Sigmoid colon (tissue), 7 donors: ENCODE measurements around the gene FMNL2. TPM values are rescaled to one million over a fixed set of nuclear protein-coding genes. Genes with fewer than 3 reads are reported as not detected.
A peak's percentile ranks its signal among the peaks of the same experiment; 100 is the strongest.

Experiments used
- DNase-seq: peaks from one replicate; pipeline ENCODE4 v3.0.0-alpha.2; 2019
- H3K27ac ChIP-seq, 4 donors: fragments of 200-600 bp; sonication (generic); one replicate each; pipeline ENCODE4 v1.5.1; 2016 to 2019; ENCODE audit warnings: mild to moderate bottlenecking in 1 of 4
- H3K27me3 ChIP-seq, 3 donors: fragments of 200-600 bp; sonication (generic); one replicate each; pipeline ENCODE4 v1.5.1; 2019; ENCODE audit warnings: mild to moderate bottlenecking in 1 of 3
- H3K36me3 ChIP-seq, 4 donors: fragments of 200-600 bp; sonication (generic); one replicate each; pipeline ENCODE4 v1.5.1; 2016 to 2019
- H3K4me1 ChIP-seq, 4 donors: fragments of 200-600 bp; sonication (generic); one replicate each; pipeline ENCODE4 v1.5.1; 2017 to 2019
- H3K4me3 ChIP-seq, 4 donors: fragments of 200-600 bp; sonication (generic); one replicate each; pipeline ENCODE4 v1.5.1; 2017 to 2019; ENCODE audit warnings: mild to moderate bottlenecking in 2 of 4, moderate library complexity in 1 of 4
- H3K9me3 ChIP-seq, 4 donors: fragments of 200-600 bp in 3 of 4; sonication (generic) in 3 of 4; one replicate each; pipeline versions ENCODE4 v1.5.1 to v1.6.1; 2013 to 2019
- EP300 ChIP-seq, 4 donors: sonication (generic); formaldehyde crosslinking; IDR thresholded peaks; one replicate each; pipeline ENCODE4 v1.6.1; 2017; ENCODE audit warnings: antibody characterized with exemption in 4 of 4
- POLR2A ChIP-seq, 2 donors: fragments of 450-650 bp; IDR thresholded peaks; one replicate each; pipeline ENCODE4 v1.6.1; 2016; ENCODE audit warnings: antibody characterized with exemption in 2 of 2, mild to moderate bottlenecking in 2 of 2, moderate library complexity in 2 of 2
- POLR2AphosphoS5 ChIP-seq, 4 donors: sonication (generic); formaldehyde crosslinking; IDR thresholded peaks; one replicate each; pipeline ENCODE4 v1.6.1; 2017; ENCODE audit warnings: antibody characterized with exemption in 4 of 4
- WGBS, 2 donors: extraction: QIAGEN DNeasy Blood & Tissue Kit; methylation state at CpG; one replicate each; pipeline ENCODE4 v1.1.7; 2013; 5-methylcytosine and 5-hydroxymethylcytosine counted together
- intact Hi-C: fragments of 100-400 bp; cut with DNase I; formaldehyde crosslinking; loops from one replicate; pipeline ENCODE4 v1.15.1; 2023
- polyA plus RNA-seq, 3 donors: library from polyadenylated mRNA; stranded (reverse); fragments of 200-250 nt; gene quantifications; one replicate each; pipeline ENCODE4 v1.2.3, GENCODE V29; 2013
- total RNA-seq, 4 donors: library from RNA; depleted of rRNA; stranded (reverse); fragments of >200 nt; gene quantifications; one replicate each; pipeline ENCODE4 v1.1.0, GENCODE V29; 2016
- TF ChIP-seq, protein P1 (sequence below), 4 experiments: fragments of 450-650 bp in 3 of 4; fragments of 200-600 bp in 1 of 4; IDR thresholded peaks; one replicate each; pipeline ENCODE4 v1.5.1; 2016 to 2019; ENCODE audit warnings: antibody characterized with exemption in 4 of 4, mild to moderate bottlenecking in 3 of 4, moderate library complexity in 2 of 4
- donor health status: healthy with polysubstance abuse.
- donor health status: Bipolar disorder and iron deficiency.
- donor health status: healthy.

The FMNL2 gene
- total and polyA plus RNA-seq, 7 donors, result 9.4 to 30.5 (median 17.8) TPM

DNA sequence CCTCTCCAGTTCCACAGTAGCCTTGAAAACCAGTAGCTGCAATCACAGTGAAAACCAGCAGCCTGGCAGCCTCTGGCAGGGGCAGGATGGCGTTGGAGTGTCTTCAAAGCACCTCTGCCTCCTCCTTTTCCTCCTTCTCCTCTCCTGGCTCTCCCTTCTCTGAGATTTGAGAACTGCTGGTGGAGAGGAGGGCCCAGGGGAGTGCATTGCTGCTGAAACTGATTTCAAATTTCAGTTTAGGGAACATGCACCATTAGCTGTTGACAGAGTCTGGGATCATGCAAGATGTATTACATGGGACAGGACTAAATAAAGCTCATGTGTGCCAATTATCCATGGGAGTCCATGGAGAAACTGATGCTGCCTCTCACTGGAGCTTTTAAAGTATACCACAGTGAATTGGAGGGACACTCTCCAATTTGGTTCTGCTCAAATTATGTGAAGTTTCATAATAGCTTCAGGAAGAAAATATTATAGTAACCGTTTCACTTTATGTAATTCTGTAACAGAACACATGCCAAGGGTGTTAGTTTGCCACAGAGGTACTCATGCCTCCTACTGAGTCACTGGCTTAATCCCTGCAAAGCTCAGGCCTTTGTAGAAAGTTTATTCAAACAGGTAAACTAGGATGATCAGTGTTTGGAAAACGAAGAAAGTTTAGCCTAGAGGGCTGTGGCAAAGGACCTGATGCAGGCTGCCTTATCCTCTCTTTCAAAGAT, 236.2 kb downstream of the FMNL2 start:
- no peak for DNase-seq
- no peaks in the 10 kb centered on the region for H3K4me1 ChIP-seq
- no peak overlapping the region for H3K4me3 ChIP-seq
- H3K36me3 ChIP-seq, result no peaks in the 10 kb centered on the region
- intact Hi-C loops, result no loop called here
- 65 to 74% methylated on average over 3 of the region's 3 CpGs for WGBS, 2 donors
- TF ChIP-seq POLR2A (IDR thresholded peaks at IDR 0.05) (no peak), EP300 (IDR thresholded peaks at IDR 0.05) (no peak), POLR2AphosphoS5 (IDR thresholded peaks at IDR 0.05) (no peak)
- TF ChIP-seq, protein P1, sequence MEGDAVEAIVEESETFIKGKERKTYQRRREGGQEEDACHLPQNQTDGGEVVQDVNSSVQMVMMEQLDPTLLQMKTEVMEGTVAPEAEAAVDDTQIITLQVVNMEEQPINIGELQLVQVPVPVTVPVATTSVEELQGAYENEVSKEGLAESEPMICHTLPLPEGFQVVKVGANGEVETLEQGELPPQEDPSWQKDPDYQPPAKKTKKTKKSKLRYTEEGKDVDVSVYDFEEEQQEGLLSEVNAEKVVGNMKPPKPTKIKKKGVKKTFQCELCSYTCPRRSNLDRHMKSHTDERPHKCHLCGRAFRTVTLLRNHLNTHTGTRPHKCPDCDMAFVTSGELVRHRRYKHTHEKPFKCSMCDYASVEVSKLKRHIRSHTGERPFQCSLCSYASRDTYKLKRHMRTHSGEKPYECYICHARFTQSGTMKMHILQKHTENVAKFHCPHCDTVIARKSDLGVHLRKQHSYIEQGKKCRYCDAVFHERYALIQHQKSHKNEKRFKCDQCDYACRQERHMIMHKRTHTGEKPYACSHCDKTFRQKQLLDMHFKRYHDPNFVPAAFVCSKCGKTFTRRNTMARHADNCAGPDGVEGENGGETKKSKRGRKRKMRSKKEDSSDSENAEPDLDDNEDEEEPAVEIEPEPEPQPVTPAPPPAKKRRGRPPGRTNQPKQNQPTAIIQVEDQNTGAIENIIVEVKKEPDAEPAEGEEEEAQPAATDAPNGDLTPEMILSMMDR (IDR thresholded peaks at IDR 0.05), result no peak
- no peak overlapping the region for H3K27ac ChIP-seq
- no peaks in the 10 kb centered on the region for H3K9me3 ChIP-seq
- H3K27me3 ChIP-seq, result no peaks in the 10 kb centered on the region

DNA sequence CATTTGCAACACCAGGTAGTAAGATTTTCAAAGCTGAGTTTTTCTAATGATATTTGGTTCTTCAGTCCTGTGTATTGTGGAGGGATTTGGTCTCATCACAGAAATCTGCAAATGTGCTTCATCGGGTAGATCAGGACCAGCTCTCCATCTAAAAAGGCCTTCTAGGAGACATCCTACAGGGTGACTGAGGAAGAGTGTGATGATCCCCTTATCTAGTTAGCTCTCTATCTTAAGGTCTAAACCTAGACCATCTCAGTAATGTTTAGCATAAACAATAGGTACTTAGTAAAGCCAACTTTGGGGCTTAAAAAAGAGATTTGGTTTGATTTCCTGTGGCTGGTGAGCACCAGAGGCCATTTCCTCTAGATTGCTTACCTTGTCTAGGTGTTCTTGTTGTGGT, 237.1 kb downstream of the FMNL2 start:
- Histone ChIP-seq H3K4me1 (no peaks in the 10 kb centered on the region), H3K27ac (no peak overlapping the region), H3K27me3 (no peaks in the 10 kb centered on the region), H3K4me3 (no peak overlapping the region), H3K36me3 (no peaks in the 10 kb centered on the region), H3K9me3 (no peaks in the 10 kb centered on the region)
- TF ChIP-seq POLR2A (IDR thresholded peaks at IDR 0.05) (no peak), POLR2AphosphoS5 (IDR thresholded peaks at IDR 0.05) (no peak), EP300 (IDR thresholded peaks at IDR 0.05) (no peak)
- TF ChIP-seq, protein P1 (IDR thresholded peaks at IDR 0.05), result no peak
- DNase-seq, result no peak
- 100% methylated on average over 1 of the region's 1 CpG for WGBS, 2 donors
- intact Hi-C loops, result no loop called here

DNA sequence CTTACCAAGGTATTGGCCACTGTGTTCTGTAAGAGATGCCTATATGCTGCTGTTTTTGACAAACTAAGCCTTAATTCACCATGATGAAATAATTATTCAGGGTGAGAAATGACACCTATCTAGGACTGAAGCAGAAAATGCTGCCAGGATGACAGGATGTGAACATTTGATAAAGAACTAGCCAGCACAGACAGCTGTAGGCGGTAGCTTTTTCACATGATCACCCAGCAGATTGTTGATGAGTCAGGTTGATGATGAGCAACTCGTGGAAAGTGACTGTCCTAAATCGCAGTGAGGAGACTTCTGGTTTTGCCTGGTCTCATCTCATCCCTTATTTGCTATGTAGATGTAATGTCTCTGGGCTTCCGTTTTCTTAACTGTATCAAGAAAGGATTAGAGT, 238.2 kb downstream of the FMNL2 start:
- WGBS, 2 donors, result 67 to 70% methylated on average over 4 of the region's 4 CpGs
- H3K4me1 ChIP-seq, result peaks cover 0 to 4% (median 2%) of the 10 kb centered on the region in 4 donors
- H3K9me3 ChIP-seq, result no peaks in the 10 kb centered on the region
- no peak overlapping the region for H3K27ac ChIP-seq
- peak in 1 of 4 donors; percentile 14 for TF ChIP-seq EP300 (IDR thresholded peaks at IDR 0.05)
- TF ChIP-seq, protein P1 (IDR thresholded peaks at IDR 0.05), result no peak
- TF ChIP-seq POLR2AphosphoS5 (IDR thresholded peaks at IDR 0.05), result no peak
- no peaks in the 10 kb centered on the region for H3K27me3 ChIP-seq
- DNase-seq, result no peak
- no peaks in the 10 kb centered on the region for H3K36me3 ChIP-seq
- H3K4me3 ChIP-seq, result no peak overlapping the region
- intact Hi-C loops, result no loop called here

DNA sequence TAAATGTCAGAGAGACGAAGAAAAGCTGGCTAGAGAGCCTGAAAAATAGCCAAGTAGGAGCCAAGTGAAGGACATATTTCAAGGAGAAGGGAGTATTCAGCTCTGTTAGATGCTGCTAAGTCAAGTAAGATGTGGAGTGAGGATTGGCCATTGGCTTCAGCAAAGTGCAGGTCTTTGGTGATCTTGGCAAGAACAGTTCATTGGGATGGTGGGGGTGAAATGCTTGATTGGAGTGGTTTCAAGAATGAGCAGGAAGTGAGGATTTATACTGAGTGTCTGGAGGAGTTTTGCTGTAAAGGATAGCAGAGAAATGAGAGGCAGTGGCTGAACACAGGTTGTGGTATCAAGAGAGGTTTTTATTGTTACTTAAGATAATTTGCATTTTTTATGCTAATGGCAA, 242.6 kb downstream of the FMNL2 start:
- WGBS, 2 donors, result 78 to 86% methylated on average over 1 of the region's 1 CpG
- Histone ChIP-seq H3K4me3 (no peak overlapping the region), H3K27ac (no peak overlapping the region), H3K27me3 (no peaks in the 10 kb centered on the region), H3K4me1 (peaks cover 0 to 4% (median 2%) of the 10 kb centered on the region in 4 donors), H3K36me3 (no peaks in the 10 kb centered on the region), H3K9me3 (no peaks in the 10 kb centered on the region)
- intact Hi-C loops, result no loop called here
- DNase-seq, result no peak
- TF ChIP-seq POLR2A (IDR thresholded peaks at IDR 0.05), result no peak
- TF ChIP-seq, protein P1 (IDR thresholded peaks at IDR 0.05), result no peak
- no peak for TF ChIP-seq EP300 (IDR thresholded peaks at IDR 0.05)
- TF ChIP-seq POLR2AphosphoS5 (IDR thresholded peaks at IDR 0.05), result no peak

DNA sequence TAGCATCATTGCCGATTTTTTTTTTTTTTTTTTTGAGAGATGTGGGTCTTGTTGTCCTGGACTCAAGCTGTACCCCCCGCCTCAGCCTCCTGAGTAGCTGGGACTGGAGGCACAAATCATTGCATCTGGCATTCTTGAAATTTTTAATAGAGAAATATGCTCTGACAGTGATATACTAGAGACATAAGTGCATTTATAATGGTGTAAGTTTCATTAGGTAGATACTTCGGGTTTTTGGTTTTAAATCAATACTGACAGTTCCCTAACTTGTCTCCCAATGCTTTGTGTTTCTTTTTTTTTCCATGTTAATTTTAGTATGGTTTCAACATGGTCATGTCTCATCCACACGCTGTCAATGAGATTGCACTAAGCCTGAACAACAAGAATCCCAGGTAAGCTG, 243.6 kb downstream of the FMNL2 start:
- H3K27me3 ChIP-seq, result no peaks in the 10 kb centered on the region
- peaks cover 0 to 4% (median 2%) of the 10 kb centered on the region in 4 donors for H3K4me1 ChIP-seq
- intact Hi-C loops, result no loop called here
- no peak for DNase-seq
- no peaks in the 10 kb centered on the region for H3K9me3 ChIP-seq
- H3K27ac ChIP-seq, result no peak overlapping the region
- H3K4me3 ChIP-seq, result no peak overlapping the region
- WGBS, 2 donors, result 74 to 92% methylated on average over 4 of the region's 4 CpGs
- no peak for TF ChIP-seq EP300 (IDR thresholded peaks at IDR 0.05)
- TF ChIP-seq POLR2A (IDR thresholded peaks at IDR 0.05), result no peak
- TF ChIP-seq POLR2AphosphoS5 (IDR thresholded peaks at IDR 0.05), result no peak
- TF ChIP-seq, protein P1 (IDR thresholded peaks at IDR 0.05), result no peak
- no peaks in the 10 kb centered on the region for H3K36me3 ChIP-seq
